Measurements from ENCODE around the gene ZCCHC24.

Gene ZCCHC24

DNA sequence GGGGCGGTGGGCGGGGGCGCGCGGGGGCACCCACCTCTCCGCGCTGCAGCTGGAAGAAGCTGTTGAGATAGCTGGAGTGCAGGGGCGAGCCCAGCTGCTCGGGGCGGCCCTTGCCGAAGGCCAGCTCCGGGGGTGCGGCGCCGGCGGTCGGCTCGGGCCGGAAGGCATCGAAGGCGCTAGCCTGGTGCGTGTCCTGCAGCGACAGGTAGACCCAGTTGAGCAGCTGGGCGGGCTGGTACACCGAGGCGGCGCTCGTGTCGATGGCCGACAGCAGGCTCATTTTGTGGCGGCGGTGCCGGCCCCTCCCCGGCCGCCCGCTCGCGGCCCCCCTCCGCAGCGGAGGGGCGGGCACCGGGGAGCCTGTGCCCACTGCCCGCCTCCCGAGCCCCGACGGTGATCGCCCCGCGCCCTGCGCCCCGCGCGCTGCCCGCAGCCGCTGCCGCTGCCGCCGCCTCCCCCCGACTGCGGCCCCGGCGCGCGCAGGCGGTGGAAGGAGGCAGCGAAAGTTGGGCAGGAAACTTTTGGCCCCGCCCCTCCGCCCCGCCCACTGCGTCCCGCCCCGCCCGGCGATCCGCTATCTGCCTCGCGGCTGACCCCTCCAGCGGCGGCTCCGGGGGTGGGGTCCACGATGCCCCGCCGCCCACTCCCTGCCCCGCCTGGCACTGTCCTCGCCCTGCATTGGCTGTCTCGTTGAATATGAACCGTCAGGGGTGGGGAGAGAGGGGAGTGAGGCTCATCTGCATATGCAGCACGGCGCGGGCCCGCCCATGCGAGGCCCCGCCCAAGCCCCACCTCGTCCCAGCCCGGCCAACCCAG, at the start of gene ZCCHC24:
Gene ZCCHC24, minus strand, starts transcription at position 464 of the 816 bp plus-strand sequence. Its CDS starts 184 bp downstream, at position 280.
- DNase-seq (ENCODE audit: low spot score), result peak; percentile 90

DNA sequence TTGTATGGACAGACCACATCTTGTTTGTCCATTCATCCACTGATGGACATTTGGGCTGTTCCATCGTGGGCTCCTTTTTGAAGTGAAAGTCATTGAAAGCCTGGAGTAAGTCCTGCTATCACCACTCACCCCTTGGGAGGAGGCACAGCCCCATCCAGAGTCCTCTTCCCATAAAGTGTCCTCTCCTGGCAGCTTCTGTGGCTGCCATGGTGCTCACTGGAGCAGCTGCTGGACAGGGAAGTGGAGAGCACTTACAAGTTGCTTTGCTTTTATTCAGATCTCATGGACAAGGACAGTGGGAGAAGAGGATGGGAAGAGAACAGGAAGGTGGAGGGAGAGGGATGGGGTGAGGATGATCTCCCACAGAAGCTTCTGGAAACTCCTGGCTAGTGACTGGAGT, 48.4 kb upstream of the ZCCHC24 start:
- no peak for DNase-seq (ENCODE audit: low spot score)

DNA sequence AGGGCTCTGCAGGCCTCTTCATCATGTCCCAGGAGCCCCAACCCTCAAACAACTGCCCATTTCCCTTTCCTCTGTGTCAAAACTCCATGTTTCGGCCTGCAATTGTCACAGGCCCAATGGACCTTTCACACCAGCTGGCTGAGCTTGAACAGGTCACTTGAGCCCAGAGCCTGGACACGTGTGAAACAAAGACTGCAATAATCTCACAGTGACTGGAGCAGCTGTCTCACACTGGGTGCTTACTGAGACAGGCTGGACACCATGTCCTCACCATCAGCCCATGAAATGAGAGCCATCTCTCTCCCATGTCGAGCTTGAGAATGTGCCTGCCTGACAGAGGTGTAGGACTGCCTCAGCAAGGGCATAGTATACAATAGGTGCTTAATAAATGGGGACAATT, 47.4 kb upstream of the ZCCHC24 start:
- no peak for DNase-seq (ENCODE audit: low spot score)

DNA sequence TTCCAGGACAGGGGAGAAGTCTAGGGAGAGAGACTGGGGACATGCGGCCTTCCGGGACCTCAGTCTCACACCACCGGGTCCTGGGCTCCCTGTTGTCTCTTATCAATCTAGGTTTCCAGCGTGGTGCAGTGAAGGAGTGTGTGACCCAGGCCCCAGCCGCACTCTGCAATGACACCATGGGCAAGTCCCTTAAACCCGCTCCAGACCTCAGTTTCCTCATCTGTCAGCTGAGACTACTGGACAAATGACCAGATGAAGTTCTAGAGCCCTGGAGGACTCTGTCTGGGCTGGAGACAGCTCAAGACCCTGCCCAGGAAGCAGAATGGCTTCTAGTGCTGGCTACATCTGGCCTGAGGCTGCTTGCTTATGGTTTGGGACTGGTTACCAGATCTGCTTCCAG, 46.8 kb upstream of the ZCCHC24 start:
- no peak for DNase-seq (ENCODE audit: low spot score)

DNA sequence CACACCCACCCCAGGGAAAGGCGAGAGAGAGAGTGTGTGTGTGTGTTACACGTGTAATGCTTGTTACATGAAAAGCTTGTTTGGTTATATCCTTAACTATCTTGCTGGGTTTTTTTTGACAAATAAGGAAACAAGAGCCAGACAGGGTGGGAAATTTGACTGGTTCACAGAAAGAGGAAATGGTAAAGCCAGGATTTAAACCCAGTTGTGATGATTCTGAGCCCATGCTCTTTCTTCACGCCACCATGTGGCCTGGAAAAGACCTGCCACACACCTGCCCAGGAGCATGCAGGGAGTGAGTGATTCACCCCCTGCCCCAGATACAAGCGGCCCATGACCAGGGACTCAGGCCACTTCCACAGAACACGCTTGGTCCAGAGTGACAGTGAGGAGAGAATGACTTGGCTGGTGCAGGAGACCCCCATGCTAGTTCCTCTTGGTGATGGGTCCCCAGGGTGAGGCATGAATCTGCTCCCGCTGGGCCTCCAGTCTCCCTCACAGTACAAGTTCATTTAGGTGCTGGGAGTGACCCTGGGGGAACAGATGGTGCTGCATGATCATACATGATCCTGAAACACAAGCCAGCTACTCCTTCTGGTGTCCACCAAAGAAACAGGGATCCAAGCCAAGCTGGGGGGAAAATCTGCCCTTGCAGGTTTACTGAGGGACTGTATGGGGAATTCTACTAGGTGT, 45.9 kb upstream of the ZCCHC24 start:
- DNase-seq (ENCODE audit: low spot score), result no peak

DNA sequence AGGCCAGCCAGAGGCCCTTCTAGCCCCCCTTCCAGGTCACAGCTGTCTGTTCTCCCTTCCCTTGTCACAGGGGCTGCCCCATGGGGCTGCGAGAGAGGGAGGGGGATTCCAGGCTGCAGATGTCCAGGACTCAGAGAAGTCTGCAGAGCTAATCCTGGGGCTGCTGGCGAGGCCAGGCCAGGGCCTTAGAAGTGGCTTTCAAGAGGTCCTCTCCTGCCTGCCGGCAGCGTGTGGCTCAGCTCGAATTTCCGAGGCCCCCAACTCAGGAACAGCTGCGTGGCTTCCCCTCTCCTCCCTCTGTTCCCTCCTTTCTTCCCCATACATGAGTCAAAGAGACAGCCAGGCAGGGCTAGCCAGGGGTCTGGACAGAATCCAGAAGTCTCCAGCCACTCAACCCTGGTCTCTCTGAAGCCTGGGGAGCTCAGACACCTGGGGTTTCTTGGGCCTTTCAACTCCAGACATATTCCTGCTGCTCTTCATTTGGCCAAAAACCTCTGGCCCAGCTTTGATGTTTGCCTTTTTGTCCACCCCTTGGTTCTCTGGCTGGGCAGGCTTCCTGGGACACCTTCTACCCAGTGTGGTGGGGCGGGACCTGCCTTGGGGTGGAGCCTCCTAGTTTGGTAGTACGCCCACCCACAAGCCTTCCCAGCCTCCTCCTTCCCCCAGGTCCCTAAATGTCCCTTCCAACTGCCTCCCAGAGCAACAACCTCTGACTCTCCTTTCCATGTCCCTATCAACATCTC, 45.1 kb upstream of the ZCCHC24 start:
- DNase-seq (ENCODE audit: low spot score), result no peak

DNA sequence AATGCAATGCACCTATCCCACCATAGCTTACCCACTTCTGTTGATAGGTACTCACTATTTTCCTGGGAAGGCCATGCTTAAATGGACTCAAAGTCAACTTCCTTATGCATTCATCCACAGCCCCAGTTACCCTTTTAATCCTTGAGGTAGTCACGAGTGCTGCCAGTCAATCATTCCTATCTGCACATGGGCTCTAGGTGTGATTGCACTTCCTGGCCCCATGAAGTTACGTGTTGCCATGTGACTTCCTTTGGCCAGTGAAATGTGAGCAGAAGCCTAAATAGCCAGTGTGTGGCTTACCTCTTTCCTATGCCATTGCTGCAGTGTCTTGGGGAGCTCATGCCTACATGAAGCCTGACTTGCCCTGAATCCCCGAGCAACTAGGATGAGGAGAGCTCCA, 43.4 kb upstream of the ZCCHC24 start:
- DNase-seq (ENCODE audit: low spot score), result no peak

DNA sequence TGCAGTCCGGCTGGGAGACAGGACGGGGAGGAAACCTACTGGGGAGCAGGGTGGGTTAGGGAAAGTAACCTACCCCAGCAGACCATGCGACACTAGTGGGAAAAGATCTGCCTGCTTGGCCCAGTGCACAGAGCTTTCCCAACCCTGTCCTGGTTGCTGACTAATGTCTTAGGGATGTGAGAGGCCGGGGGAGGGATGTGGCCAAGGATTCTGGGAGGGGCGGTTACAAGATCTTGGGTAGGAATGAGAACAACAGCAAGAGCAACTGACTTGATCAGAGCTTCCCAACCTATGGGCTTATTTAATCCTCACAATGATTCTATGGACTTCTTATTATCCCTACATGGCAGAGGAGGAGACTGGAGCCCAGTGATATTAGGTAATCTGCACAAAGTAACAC, 42.9 kb upstream of the ZCCHC24 start:
- DNase-seq (ENCODE audit: low spot score), result no peak

DNA sequence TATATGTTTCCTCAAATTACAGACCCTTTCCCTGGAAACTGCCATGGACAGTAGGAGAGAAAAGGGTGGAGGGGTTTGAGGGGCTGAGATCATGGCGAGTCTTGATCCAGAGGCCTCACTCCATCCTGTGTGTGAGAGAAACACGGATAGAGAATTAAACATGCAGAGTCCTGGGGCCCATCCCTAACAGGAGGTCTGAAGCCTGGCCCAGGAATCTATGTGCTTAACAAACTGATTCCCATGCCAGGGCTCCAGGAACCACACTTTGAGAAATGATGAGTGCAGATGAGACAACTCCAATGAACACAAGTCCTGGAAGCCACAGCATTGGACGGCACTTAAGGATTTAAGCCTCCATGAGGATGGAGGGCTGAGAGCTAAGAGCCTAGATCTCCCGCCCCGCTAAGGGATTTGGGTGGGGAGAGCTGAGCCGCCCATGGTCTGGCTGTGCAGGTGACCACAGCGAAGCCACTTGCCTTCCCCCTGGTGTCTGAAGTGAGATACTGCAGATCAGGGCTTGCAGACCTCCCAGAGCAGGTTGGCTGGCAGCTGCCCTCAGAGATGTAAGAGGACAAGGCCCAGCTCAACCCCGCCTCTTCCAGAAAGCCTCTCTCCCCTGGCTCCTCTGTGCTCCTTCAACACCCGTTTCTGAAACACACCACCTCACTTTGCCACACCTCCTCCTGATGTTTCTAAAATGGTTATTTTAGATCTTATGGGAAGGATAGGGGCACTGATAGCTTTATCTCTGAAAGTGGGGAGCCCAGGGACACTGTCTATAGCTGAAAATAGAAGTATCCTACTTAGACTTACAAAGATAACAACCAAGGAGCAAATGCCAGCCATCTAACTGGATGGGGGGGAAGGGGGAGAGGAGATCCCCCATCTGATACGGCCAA, 42.1 kb upstream of the ZCCHC24 start:
- DNase-seq (ENCODE audit: low spot score), result peak; percentile 73

DNA sequence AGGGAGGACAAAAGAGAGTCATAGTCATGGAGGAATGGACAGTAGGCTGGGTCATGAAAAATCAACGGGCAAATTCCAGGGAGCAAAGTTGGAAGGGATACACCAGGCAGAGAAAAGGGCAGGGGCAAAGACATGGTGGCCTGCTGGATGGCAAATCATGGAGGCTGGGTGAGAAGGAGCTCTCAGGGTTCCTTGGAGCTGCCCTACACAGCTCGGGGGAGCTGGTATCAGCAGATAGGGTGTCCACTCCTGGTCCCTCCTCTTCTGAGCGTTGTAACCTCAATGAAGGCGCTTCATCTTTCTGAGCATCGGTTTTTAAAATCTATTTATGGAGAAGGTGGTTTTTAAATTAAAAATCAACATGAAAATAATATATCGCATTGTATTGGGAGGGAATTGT, 39.1 kb upstream of the ZCCHC24 start:
- DNase-seq (ENCODE audit: low spot score), result no peak

DNA sequence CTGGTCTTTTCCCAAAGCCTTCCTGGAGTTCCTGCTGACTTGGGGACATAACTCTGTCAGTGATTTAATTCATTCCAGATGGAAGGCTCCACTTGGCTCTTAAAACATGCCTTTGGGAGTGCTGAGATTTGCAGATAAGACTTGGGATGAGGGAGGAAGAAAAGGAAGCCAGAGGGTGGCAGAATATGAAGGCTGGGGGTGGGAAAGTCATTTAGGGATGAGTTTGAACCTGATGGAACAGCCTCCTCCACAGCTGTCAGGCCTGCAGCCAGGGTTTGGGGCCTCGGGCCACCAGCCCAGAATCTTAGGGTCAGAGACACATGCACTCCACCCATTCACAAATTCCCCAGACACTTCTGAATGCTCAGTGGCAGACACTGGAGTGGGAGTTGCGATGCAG, 38.5 kb upstream of the ZCCHC24 start:
- no peak for DNase-seq (ENCODE audit: low spot score)

DNA sequence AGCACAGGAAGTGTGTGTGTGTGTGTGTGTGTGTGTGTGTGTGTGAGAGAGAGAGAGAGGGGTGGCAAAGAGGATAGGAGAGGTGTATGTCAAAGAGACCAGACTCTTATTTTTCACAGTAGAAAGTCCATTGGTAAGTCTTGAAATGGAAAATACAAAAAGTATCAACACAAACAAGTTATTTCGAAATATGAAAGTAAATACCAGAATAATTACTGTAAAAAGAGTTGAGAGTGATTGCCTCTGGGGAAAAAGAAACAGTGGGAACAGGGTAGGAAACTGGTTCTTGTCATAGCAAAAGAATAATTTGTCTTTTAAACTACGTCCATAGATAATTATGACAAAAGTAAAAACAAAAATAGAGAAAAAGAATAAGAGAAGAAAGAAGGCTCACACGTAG, 37.9 kb upstream of the ZCCHC24 start:
- DNase-seq (ENCODE audit: low spot score), result no peak

DNA sequence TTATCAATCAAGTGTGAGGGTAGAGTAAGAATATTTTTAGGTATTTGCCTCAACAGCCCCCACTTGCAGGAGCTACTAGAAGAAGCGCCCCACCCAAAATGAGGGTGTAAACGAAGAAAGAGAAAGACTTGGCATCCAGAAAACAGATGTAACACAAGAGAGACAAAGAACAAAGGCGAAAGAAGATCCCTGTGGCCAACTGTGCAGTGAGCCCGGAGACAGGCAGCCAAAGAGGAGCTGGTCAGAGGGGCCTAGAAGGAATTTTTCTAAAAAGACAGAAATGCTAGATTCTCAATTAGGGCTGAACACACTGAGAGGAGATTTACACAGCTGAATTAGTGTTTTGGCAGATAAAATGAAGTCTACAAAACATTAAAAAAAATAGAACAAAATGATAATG, 37.3 kb upstream of the ZCCHC24 start:
- no peak for DNase-seq (ENCODE audit: low spot score)

DNA sequence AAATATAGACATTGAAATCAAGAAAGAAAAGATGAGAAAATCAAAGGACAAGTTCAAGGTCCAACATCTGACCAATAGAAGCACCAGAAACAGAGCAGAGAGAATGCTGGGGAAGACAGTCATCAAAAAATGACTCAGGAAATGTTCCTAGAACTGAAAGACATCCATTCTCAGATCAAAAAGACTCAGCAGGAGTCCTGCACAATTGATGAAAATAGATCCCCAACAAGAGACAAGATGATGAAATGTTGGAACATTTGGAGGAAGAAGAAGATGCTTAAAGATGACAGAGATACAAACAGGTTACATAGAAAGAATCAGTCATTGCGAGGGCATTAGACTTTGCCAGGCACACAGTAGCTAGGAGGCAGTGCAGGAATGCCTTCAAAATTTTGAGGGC, 36.9 kb upstream of the ZCCHC24 start:
- no peak for DNase-seq (ENCODE audit: low spot score)

DNA sequence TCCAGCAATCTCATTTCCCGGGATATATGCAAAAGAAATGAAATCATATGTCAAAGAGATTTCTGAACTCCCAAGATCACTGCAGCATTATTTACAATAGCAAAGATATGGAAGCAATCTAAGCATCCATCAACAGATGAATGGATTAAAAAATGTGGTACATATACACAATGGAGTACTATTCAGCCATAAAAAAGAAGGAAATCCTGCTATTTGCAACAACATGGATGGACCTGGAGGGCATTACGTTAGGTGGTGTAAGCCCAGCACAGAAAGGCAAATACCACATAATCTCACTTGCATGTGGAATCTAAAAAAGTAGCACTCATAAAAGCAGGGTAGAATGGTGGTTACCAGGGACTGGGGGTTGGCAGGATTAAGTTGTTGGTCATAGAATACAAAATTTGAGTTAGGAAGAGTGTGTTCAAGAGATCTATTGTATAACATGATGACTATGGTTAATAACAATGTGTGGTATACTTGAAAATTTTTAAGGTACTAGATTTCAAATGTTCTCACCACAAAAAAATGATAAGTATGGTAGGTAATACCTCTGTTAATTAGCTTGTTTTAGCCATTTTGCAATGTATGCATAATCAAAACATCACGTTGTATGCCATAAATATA, 34.0 kb upstream of the ZCCHC24 start:
- no peak for DNase-seq (ENCODE audit: low spot score)

DNA sequence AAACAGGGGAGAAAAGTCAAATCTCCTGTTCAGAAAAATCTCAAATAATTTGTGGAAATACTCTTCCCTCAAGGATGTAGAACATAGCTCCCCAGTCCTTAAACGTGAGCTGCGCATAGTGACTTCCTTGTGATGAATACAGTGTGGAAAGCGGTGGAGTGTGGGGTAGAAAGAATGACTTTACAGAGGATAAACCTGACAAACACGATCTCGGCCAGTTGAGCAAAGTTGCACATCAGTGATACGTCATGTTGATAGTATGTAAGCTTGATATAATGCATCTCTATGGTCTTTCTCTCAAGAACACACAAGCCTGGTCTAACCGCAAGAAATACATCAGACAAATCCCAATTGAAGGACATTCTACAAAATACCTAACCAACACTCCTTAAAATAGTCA, 32.0 kb upstream of the ZCCHC24 start:
- no peak for DNase-seq (ENCODE audit: low spot score)

DNA sequence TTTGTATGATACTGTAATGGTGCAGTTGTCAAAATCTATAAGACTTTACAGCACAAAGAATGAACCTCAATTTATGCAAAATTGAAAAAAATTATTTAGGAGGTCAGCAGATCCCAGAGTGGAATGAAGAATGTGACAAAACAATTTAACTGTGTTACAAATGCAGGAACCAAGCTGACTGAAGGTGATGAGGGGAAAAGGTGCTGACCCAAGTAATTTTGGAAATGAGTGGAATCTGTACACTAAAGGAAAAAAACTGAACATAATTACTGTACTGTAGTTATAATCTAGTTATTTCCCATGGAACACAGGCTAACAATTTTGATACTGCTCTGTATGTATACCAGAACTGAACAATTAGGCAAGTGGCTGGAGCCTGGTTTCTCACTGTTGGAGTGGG, 31.2 kb upstream of the ZCCHC24 start:
- DNase-seq (ENCODE audit: low spot score), result no peak

DNA sequence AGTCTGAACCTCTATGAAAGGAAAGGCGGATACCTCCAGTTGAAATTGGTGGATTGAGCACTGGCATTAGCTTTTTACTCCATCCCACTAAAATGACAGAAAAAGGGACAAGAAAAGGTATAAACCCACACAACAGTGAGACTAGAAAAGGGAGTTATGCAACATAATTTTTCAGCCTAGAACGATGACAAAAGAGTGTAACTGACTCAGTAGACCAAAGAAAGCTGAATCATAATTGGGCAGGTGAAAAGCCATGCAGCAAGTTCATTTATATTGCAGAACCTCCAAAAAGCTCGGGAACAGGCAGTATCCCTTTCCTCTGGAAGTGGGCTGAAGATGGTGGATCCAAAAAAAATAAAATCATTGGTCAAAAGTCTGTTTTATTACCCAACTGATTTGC, 30.5 kb upstream of the ZCCHC24 start:
- DNase-seq (ENCODE audit: low spot score), result no peak

DNA sequence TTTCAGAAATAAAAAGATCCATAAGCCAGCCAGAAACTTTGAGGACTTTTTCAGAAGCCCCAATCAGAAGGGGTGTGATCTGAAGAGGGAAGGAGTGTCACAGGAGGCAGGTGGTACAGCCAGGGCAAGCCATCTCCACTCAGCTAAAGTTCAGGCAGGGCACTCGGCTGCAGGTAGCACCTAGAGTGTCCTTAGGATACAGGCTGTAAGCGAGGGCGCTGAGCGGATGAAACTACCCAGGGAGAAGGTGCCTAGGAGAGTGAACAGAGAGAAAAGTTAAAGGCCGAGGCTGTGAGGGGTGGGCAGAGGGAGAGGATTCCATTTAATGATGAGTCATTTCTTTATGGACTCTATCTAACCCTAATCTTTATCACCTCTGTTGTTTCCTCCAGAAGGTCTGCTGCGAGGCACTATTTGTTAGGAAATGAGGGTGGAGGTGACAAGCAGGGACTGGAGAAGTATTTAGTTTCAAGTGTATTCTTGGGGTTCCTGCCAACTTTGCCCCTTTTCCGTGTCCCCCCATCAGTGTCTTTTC, 29.8 kb upstream of the ZCCHC24 start:
- no peak for DNase-seq (ENCODE audit: low spot score)

DNA sequence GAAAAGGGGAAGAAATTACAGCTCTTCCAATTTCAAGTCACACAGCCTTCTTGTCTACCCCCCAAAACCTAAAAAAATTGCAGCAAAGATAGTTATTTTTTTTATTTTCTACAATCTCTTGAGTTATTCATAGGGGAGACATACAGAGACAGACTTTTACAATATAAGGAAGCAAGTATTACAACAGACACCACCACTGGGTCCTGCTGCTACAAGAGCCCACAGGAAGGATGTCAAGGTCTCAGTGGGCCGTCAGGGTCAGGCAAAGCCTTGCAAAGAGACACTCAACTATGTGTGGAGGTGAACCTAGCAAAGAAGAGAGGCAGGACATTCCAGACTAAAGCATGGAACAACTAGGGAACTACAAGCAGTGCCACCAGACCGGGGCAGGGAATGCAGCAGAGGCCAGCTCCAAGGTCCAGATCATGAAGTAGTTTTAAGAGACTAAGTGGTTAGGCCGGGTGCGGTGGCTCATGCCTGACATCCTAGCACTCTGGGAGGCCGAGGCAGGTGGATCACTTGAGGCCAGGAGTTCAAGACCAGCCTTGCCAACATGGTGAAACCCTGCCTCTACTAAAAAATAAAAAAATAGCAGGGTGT, 28.2 kb upstream of the ZCCHC24 start:
- DNase-seq (ENCODE audit: low spot score), result no peak

DNA sequence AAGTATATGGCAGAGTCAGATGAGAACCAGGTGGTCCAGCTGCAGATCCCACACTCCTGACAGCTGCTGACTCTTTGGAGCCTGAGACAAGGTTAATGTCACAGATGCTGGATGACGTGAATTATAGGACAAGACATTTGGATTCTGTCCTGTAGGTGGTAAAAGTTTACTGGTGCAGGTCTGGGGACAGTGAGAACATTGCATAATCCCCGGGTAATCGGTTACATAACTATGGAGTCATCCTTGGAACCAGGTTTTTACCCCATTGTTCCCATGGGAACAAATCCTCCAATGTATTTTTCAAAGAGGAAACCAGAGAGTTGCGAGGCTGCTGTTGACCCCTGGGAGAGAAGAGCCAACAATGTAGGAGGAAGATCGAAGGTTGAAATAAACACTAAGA, 27.5 kb upstream of the ZCCHC24 start:
- DNase-seq (ENCODE audit: low spot score), result no peak
